ENCODE data around the gene INAFM2.

DNA sequence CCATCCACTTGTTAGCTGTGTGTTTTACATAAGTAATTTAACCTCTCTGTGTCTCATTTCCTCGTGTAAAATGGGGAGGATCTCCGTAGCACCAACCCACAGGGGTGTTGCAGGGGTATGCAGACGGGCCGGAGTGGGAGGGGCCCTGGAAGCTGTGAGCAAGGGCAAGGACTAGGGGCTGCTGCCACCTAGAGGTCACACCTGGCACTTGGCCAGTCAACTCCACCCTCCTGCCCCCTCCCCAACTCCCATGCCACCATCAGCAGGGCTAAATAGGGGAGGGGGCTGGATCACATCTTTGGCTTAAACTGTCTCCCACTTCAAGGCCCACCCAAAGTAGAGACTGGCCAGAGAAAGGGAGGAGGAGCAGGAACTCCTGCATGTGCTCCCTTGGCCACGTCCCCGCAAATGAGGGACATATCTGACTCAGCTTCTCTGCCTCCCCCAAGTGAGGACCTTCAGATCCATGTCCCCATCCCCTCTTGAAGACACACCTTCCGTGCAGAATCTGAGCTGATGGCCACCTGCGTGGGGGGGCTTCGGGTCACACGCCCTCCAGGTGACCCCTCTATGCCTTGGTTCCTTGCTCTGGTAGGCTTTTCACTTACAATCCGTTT, 14.7 kb downstream of the INAFM2 start:
- TF ChIP-seq ZFHX2 (tag by site-specific recombination; conservative IDR thresholded peaks at IDR 0.05) (no peak), YY1 (tag by site-specific recombination; IDR thresholded peaks at IDR 0.05) (no peak), ZNF274 (IDR thresholded peaks at IDR 0.05; ENCODE audit: low read length) (no peak), ZNF274 (tag by site-specific recombination; IDR thresholded peaks at IDR 0.05; ENCODE audit: borderline replicate concordance) (no peak), ZNF585B (tag by site-specific recombination; IDR thresholded peaks at IDR 0.05) (no peak), HOXC10 (CRISPR knock-in tag; IDR thresholded peaks at IDR 0.05) (no peak), ZNF426 (tag by site-specific recombination; IDR thresholded peaks at IDR 0.05) (no peak), ZNF311 (tag by site-specific recombination; IDR thresholded peaks at IDR 0.05; ENCODE audit: borderline replicate concordance) (no peak), ZNF629 (tag by site-specific recombination; IDR thresholded peaks at IDR 0.05) (no peak), ZNF510 (tag by site-specific recombination; IDR thresholded peaks at IDR 0.05; ENCODE audit: insufficient replicate concordance) (no peak), ZNF174 (tag by site-specific recombination; IDR thresholded peaks at IDR 0.05) (no peak), CTCF (tag by site-specific recombination; IDR thresholded peaks at IDR 0.05) (peak; percentile 84), ZNF544 (tag by site-specific recombination; IDR thresholded peaks at IDR 0.05) (no peak)
- TF ChIP-seq, protein P1, sequence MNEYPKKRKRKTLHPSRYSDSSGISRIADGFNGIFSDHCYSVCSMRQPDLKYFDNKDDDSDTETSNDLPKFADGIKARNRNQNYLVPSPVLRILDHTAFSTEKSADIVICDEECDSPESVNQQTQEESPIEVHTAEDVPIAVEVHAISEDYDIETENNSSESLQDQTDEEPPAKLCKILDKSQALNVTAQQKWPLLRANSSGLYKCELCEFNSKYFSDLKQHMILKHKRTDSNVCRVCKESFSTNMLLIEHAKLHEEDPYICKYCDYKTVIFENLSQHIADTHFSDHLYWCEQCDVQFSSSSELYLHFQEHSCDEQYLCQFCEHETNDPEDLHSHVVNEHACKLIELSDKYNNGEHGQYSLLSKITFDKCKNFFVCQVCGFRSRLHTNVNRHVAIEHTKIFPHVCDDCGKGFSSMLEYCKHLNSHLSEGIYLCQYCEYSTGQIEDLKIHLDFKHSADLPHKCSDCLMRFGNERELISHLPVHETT (tag by site-specific recombination; IDR thresholded peaks at IDR 0.05), result no peak
